Cortex of kidney (tissue), 1 donor: ENCODE measurements around the gene TTC33.
"Not testable (repeated sequence)": the region's sequence is repeated elsewhere in the genome, so short reads cannot be mapped to it uniquely, and the experiment has no call there.

ENCODE experiments used
- DNase-seq: peaks from one replicate; lab custom pipeline; 2025; lab: John Stamatoyannopoulos, UW

The TTC33 gene

DNA sequence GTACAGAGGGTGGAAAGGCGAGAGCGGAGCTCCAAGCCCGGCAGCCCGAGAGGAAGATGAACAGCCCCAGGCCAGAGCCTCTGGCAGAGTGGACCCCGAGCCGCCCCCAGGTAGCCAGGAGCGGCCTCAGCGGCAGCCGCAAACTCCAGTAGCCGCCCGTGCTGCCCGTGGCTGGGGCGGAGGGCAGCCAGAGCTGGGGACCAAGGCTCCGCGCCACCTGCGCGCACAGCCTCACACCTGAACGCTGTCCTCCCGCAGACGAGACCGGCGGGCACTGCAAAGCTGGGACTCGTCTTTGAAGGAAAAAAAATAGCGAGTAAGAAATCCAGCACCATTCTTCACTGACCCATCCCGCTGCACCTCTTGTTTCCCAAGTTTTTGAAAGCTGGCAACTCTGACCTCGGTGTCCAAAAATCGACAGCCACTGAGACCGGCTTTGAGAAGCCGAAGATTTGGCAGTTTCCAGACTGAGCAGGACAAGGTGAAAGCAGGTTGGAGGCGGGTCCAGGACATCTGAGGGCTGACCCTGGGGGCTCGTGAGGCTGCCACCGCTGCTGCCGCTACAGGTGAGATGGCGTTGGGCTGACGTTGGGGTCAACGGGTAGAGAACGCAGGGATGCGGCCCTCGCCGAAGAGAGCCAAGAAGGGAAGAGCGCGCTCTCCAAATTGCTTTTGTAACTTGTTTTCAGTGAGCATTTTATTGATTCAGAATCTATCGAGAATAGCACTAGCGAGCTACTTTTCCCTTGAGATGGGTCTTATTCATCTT, 75.7 kb downstream of the TTC33 start, which contains the start of gene PTGER4:
Gene PTGER4, plus strand, starts transcription at position 3 of the 769 bp plus-strand sequence. CDS start 1,079 bp downstream, outside the sequence.
- DNase-seq: no peak

DNA sequence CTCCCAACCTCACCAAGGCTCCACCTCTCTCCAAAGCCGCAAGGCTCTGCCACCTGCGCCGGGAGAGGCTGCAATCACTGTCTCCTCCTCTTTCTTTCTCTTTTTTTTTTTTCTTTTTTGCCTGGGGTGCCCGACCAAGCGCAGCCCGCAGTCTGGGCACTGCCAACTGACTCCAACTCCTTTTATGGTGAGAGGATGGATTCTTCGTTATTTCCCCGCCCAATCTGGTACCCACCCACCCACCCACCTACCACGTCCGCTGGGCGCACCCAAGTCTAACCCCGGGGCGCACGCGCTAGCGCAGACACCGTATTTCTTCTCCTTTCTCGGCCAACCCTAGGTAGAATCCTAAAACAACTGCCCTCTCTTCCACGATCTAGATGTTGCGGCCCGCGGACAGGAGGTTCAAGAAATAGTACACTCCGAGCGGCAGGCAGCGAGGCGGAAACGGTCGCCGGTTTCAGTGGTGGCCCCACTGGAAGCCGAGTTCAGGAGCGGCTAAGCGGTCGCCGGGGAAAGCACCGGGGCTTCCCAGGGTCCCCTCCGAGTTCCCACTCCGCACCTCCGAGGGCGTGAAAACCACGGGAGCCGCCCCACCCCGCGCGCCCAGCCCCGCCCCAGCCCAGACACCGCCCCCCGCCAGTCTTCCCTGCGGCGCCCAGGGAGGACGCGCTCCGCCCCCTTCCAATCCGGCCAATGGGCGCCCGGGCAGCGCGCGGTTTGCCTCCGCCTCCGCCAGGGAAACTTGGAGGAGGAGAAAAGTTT, 76.4 kb downstream of the TTC33 start:
- DNase-seq: no peak

DNA sequence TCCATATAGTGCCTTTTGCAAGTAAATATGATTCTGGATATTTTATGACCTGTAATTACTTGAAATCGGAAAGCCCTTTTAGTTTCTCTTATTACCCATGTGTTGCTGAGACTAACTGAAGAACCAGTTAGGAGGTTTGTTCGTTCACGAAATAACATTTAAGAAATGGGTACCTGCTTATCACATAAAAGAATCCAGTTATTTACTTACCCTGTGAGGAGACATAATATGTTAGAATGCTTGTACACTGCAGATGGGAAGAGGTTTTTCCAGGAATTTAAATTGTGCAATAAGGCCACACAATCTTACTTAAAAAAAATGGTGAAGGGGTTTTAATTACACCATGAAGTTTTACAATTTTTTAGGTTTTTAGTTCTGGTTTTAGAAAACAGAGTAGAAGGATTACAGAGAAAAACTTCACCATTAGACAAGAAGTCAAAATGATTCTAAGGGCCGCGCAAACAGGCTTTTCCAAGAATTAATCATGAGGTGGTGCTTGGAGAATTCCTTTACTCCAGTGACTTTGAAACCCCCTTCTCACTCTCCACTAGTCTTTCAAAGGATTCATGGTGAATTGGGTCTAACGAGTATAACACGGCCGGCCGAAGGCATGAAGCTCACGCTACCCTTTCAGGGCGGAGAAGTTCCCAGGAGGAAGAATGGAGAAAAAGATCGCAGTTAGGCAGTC, 77.2 kb downstream of the TTC33 start:
- DNase-seq: no peak

DNA sequence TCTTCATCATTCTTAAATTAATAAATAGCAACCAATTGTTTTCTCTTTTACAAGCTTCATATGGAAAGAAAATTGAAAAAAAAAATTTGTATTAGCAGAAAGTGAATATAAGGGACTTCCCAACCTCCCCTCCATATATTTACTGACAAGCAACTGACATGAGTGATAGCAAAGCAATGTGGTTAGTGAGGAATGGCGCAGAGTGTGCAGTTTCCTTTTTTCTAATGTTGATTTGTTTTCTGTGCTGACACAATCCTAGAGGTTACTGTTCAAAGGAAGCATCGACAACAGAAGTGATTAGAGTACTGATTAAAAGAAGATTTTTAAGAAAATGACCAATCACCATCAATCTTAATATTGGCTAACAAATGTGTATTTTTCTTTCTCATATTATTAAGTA, 77.7 kb downstream of the TTC33 start:
- DNase-seq: no peak

DNA sequence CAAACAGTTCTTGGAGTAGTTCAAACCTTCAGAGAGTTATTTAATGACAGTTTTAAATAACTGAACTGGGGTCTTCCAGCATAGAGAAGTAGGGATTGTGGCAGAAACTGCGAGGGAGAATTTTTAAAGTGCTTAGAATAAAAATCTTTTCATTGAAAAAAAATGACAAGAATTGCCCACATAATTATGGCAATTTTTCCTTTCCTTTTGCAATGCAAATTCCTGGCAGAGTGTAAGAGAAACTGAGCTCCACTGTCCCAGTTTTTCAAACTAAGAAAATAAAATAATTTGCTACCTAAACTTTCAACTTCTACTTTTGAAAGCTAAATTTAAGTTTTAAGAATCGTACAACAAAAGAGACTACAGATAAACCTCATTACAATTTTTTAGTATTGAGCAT, 78.3 kb downstream of the TTC33 start:
- no peak for DNase-seq

DNA sequence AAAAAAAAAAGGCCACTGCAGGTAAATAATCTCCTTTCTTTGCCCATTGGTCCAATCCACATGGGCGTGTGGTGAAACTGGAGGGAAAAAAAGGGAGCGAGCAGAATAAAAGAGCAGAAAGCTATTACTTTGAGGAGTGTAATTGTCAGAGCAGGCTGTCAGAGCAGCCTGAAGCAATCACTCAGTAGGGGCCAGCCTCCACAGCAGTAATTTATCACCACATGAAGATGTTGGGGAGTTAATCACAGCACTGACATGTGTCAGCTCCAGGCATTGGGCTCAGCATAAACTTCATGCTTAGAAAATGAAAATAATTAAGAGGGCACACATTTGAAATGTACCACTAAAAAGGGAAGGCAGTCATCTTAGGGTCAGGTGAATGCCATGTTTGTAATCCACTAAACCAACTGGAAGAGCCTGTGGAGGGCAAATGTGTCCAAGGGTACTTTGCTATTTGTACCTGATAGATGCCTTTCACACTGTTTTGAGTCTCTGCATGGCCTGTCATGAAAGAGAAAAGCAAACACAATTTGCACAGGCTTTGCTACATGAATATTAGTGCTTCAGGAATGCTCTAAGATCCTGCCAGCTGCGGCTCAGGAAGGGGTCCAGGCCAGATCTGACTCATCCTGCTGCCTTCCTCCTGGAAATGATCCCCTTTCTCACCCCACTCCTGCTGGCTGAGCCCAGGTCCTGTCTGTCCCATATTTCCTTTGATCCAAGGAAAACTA, 79.0 kb downstream of the TTC33 start:
- no peak for DNase-seq

DNA sequence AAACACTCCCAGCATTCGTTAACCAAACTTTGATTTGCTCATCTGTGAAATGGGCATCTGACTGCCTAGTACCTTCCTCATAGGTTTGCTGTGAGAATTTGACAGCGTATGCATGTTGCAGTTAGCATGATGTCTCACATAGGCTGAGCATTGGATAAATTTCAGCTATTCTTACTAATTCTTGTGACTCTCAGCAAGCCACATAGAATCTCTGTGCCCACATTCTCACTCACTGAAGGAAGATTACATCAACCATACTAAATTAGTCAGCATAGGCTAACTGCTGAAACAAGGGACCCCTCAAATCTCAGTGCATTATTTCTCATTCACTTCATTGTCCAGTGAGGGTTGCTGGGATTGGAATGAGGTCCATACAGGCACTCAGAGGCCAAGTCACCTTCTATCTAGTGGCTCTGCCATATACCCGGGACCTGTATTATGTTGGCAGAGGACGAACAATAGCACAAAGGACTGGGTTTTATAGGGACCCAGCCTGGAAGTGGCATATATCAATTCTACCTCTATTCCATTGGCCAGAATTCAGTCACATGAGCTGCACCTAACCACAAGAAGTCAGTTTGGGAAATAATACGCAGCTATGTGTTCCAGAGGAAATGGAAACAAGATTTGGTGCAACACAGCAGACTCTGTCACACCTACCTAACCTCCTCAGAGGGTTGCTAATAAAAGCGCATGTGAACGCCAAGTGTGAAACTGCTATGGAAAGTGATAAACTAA, 80.2 kb downstream of the TTC33 start:
- DNase-seq: no peak

DNA sequence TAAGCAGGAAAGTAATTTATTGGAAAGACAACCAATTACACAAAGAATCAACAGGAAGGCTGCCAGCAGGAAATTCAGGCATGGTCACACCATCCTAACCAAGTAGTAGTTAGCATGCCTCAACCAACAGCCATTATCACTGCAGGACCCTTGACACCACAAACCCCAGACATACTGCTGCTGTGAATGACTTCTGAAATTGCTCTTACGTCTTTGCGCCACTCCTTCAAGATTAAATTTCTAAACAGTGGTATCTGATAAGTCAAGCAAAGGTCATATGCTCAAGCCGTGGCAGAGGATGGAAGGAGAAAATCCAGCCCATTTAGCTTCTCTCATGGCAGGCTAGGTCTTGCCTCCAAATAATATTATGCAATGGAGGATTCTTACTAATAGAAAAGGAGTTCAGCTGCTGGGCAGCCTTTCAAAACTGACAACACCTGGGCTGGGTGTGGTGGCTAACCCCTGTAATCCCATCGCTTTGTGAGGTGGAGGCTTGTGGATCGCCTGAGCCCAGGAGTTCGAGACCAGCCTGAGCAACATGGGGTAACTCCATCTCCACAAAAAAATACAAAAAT, 81.0 kb downstream of the TTC33 start:
- no peak for DNase-seq

DNA sequence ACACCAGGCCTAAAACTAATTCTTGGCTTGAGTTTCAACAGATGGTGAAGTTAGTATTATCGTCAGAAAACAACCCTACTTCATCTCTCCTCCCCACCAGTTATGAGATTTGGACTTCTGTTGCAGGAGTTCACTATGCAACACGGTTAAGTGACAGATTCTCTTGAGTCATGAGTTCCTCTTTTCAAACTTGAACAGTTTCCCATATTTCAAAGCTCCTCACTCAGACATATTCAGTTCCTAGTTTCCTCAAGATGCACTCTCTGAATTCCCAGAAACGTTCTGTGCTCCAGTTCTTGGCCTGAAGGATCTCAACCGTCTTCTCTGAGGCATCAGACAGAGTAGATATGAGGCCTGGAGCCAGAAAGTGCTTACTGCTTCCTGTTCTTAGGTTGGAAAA, 83.3 kb downstream of the TTC33 start:
- no peak for DNase-seq

DNA sequence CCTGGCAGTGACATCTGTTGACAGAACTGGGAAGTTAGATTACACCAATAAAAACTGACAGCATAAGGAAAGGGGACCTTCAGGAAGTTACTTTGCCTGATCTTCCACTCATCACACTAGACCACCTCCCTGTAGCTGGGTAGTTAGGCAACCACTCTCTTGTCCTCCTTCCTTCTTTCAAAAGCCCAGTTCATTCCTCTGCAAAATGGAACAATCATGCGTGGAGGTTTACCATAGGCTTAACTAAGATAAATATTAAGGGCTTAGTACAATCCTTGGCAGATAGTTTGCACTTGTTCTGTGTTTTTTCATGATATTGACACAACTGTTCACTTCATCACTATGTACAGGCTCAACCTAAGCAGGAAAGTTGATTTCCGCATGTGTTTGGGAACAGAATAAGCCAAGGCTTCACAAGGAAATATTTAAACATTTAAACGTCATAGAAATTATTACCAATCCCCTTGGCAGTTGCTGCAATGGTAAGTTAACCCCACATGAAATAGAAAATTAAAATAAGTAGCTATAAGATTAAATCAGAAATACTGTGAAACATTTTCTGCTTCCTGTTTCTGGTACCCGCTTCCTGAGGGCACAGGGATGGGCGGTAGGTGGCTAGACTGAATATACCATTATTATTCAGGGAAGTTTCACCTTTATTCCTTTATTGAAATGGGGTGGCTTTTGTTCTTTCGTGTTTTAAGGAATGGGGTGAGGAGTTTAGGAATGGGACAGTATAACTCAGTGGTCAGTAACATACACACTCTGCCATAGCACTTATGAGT, 86.0 kb downstream of the TTC33 start:
- no peak for DNase-seq

DNA sequence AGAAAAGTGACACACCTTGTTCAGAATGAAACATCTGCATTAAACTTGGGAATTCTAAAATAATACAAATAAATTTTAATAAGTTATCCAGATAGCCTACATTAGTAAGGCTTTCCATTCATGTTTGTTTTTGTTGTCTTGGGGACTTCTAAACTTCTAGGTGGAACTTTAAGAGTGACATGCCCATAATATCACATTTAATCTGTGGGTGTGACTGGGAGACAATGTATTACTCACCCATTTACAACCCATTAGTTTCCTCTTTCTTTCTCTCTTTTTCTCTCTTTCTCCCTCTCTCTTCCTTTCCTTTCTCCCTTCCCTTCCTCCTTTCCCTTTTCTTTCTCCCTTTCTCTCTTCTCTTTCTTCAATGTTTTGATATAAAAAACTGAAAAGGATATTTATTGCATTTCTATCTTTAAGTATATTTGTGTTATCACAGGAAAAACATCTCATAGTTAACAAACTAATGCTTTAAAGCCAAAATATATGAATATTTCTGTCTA, 88.5 kb downstream of the TTC33 start:
- no peak for DNase-seq

DNA sequence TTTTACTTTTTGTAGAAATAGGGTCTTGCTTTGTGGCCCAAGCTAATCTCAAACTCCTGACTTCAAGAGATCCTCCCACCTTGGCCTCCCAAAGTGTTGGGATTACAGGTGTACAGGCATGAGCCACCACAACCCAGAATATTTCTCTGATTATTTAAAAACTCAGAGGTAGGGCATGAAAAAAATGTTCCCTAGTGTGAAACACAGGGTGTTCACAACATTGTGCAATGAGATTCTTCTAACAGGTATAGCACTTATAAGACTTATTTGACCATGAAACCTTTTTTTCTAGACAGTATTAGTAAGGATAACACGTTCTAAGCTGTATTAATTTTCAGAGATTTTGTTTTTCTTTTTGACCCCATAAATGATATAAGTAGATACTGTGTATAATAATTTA, 89.1 kb downstream of the TTC33 start:
- no peak for DNase-seq

DNA sequence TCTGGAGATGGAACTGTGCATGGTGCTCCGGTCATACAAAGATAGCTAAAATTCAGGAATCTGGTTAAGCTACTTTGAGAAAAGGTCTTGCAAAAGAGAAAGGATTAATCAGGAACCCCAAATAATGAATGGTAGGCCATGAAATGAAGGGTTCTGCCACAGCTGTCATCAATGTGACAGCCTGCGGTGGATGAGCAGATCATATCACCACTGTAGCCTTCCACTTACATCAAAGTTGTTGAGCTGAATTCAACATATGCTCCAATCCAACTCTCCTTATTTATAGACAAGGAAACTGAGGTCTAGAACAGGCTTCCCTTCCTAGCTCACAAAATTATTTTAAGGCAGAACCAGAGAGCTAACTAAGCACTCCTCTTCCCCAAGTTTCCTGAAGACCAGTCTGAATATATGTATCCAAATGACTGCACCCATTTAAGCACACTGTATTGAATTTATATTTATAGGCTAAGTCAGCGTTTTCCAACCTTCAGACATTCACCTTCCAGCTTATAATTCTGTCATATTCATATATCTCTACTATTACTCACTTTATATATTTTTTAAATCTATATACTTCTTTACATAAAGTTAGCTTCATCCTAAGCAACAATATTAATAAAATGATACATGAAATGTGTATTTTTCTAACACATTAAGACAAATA, 90.0 kb downstream of the TTC33 start:
- no peak for DNase-seq

DNA sequence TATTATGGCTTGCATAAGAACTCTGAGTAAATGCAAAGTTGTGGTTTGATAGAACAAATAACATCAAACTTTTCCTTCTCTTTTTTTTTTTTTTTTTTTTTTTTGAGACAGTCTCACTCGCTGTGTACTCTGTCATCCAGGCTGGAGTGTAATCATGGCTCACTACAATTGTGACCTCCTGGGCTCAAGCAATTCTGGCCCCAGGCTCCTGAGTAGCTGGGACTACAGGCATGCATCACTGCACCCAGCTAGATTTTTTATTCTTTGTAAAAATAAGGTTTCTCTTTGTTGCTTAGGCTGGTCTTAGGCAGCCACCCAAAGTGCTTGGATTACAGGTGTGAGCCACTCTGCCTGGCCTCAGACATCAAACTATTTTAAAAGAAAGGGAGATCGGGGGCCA, 95.0 kb downstream of the TTC33 start:
- DNase-seq: no peak

DNA sequence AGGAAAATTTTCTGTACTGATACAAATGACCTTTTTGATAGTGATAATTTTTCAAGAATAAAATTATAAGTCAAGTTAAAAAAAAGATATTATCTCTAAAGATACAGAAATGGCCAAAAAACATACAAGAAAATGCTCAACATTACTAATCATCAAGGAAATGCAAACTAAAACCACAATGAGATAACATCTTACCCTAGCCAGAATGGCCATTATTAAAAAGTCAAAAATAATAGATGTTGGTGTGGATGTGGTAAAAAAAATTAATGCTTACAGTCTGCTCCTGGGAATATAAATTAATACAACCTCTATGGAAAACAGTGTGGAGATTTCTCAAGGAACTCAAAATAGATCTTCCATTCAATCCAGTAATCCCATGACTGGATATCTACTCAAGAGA, 99.0 kb downstream of the TTC33 start:
- DNase-seq: no peak

DNA sequence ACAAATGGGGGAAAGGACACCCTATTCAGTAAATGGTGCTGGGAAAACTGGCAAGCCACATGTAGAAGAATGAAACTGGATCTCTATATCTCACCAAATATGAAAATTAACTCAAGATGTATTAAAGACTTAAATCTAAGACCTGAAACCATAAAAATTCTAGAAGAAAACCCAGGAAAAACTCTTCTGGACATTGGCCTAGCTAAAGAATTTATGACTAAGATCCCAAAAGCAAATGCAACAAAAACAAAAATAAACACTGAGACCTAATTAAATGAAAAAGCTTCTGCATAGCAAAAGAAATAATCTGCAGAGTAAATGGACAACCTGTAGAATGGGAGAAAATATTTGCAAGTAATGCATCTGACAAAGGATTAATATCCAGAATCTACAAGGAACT, 99.7 kb downstream of the TTC33 start:
- DNase-seq: not testable (repeated sequence)

DNA sequence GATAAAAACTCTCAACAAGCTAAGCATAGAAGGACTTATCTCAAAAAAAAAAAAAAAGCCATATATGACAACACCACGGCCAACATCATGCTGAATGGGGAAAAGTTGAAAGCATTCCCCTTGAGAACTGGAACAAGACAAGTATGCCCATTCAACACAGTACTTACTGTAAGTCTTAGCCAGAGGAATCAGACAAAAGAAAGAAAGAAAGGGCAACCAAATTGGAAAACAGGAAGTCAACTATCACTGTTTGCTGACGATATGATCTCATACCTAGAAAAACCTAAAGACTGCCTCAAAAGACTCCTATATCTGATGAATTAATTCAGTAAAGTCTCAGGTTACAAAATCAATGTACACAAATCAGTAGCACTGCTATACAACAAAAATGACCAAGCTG, 100.6 kb downstream of the TTC33 start:
- DNase-seq: no peak

DNA sequence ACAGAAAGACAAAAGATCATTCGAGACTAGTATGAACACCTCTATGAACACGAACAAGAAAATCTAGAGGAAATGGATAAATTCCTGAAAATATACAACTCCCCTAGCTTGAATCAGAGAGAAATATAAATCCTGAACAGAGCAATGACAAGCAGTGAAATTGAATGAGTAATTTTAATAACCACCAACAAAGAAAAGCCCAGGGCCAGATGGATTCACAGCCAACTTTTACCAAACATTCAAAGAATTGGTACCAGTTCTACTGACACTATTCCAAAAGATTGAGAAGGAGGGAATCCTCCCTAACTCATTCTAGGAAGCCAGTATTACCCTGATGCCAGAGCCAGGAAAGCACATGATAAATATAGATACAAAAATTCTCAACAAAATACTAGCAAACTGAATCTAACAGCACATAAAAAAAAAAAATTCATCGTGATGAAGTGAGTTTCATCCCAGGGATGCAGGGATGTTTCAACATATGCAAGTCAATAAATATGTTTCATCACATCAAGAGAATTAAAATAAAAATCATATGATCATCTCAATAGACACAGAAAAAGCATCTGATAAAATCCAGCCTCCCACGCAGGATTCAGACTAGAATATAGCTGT, 101.3 kb downstream of the TTC33 start:
- no peak for DNase-seq
